Right lobe of liver (tissue), 4 donors: ENCODE measurements around the gene CNTN5.

Experiments used
- CTCF ChIP-seq, 4 donors: fragments of 200-600 bp in 3 of 4; fragments of 450-650 bp in 1 of 4; IDR thresholded peaks; one replicate each; pipeline versions ENCODE4 v1.5.1 to v1.8.0; 2016 to 2022; ENCODE audit warnings: antibody characterized with exemption in 4 of 4, mild to moderate bottlenecking in 2 of 4
- POLR2A ChIP-seq: fragments of 450-650 bp; IDR thresholded peaks from one replicate; pipeline ENCODE4 v1.6.1; 2017; ENCODE audit warnings: antibody characterized with exemption, mild to moderate bottlenecking
- donor health status: DM: no; HTN: no; CAD: no.
- donor health status: DM: no; HTN: no; CAD: no.
- donor health status: DM: no; HTN: yes; CAD: no.

GRCh38 chr11:99391245-99391644 is 370.5 kb downstream of the CNTN5 start:
- TF ChIP-seq POLR2A = no peak
- no peak for TF ChIP-seq CTCF (IDR thresholded peaks at IDR 0.05)
